GM10266 (cell line): ENCODE results near the gene TMEM171.

Source experiments
- DNase-seq: peaks from one replicate; pipeline ENCODE4 v3.0.0; 2012; ENCODE audit errors: extremely low spot score
- CTCF ChIP-seq: IDR thresholded peaks from 2 replicates; pipeline ENCODE4 v1.5.1; 2012; ENCODE audit warnings: mild to moderate bottlenecking, low read depth; ENCODE audit not compliant: control insufficient read depth, insufficient read depth; ENCODE audit errors: missing control alignments

TMEM171 gene

GRCh38 chr5:73179730-73180129 is 59.4 kb downstream of the TMEM171 start:
- no peak for DNase-seq
- no peak for TF ChIP-seq CTCF

- TF ChIP-seq CTCF, result no peak
- DNase-seq, result no peak
These were observed 60.2 kb downstream of the TMEM171 start for GRCh38 chr5:73180566-73180965.
